H1 (cell line): ENCODE measurements around the gene STEAP1. TPM values are rescaled to one million over a fixed set of nuclear protein-coding genes. Genes with fewer than 3 reads are reported as not detected.

Source experiments
- ASH2L ChIP-seq: fragments of 200-600, 300-600 bp; sonication (generic); IDR thresholded peaks from one replicate; pipeline ENCODE4 v1.7.1; 2017; ENCODE audit warnings: low read length
- CBX5 ChIP-seq: fragments of 300-800, 300-1000 bp; sonication (generic); IDR thresholded peaks from 2 replicates; pipeline ENCODE4 v1.7.1; 2016; ENCODE audit warnings: antibody characterized with exemption, low read length, low read depth
- NANOG ChIP-seq: IDR thresholded peaks from 2 replicates; pipeline ENCODE4 v1.6.1; 2011; ENCODE audit warnings: low read length, low read depth, mild to moderate bottlenecking, inconsistent platforms; ENCODE audit not compliant: insufficient read depth, poor library complexity, severe bottlenecking
- RFX5 ChIP-seq: IDR thresholded peaks from 2 replicates; pipeline ENCODE4 v1.6.1; 2011; ENCODE audit warnings: low read depth, low read length, improper control_type of control experiment, borderline replicate concordance
- SIN3A ChIP-seq, 2 experiments: IDR thresholded peaks in 1 of 2; conservative IDR thresholded peaks in 1 of 2; 2 replicates each; pipeline ENCODE4 v1.6.1; 2011 to 2012; ENCODE audit warnings: low read length in 2 of 2, improper control_type of control experiment in 1 of 2, low read depth in 1 of 2, mild to moderate bottlenecking in 1 of 2
- SP4 ChIP-seq: IDR thresholded peaks from 2 replicates; pipeline ENCODE4 v1.6.1; 2012; ENCODE audit warnings: low read length, inconsistent platforms
- TCF12 ChIP-seq: IDR thresholded peaks from 2 replicates; pipeline ENCODE4 v1.6.1; 2011; ENCODE audit warnings: low read depth, mild to moderate bottlenecking, low read length
- polyA plus RNA-seq, 7 experiments: library from polyadenylated mRNA; depleted of rRNA in 3 of 7; stranded (reverse) in 5 of 7; unstranded in 2 of 7; fragments of >200 nt in 5 of 7; fragments of 200-250 nt in 2 of 7; gene quantifications; 1 replicate in 5 of 7; 2 replicates in 1 of 7; 4 replicates in 1 of 7; pipeline versions ENCODE4 v1.2.1 to v1.2.3, GENCODE V29; 2011 to 2013; ENCODE audit warnings: missing spikeins in 2 of 7, mixed read lengths in 2 of 7
- total RNA-seq: library from RNA; stranded (reverse); fragmentation: NEBNext Ultra II Directional; extraction: Animal tissue kit (Norgen Biotek cat#: 25700); gene quantifications from 2 replicates; pipeline ENCODE4 v1.2.1, GENCODE V29; 2021
- TF ChIP-seq, protein P1 (sequence below): fragments of 300-600 bp; sonication (generic); IDR thresholded peaks from 2 replicates; pipeline ENCODE4 v1.7.1; 2012; ENCODE audit warnings: low read length, moderate library complexity, mild to moderate bottlenecking, inconsistent platforms; ENCODE audit not compliant: insufficient replicate concordance

The STEAP1 gene
- total and polyA plus RNA-seq, 2 of the 8 experiments (the other 6 are each of a cell fraction or from before 2014, with no cell fraction given): 9.2 to 9.5 TPM

DNA sequence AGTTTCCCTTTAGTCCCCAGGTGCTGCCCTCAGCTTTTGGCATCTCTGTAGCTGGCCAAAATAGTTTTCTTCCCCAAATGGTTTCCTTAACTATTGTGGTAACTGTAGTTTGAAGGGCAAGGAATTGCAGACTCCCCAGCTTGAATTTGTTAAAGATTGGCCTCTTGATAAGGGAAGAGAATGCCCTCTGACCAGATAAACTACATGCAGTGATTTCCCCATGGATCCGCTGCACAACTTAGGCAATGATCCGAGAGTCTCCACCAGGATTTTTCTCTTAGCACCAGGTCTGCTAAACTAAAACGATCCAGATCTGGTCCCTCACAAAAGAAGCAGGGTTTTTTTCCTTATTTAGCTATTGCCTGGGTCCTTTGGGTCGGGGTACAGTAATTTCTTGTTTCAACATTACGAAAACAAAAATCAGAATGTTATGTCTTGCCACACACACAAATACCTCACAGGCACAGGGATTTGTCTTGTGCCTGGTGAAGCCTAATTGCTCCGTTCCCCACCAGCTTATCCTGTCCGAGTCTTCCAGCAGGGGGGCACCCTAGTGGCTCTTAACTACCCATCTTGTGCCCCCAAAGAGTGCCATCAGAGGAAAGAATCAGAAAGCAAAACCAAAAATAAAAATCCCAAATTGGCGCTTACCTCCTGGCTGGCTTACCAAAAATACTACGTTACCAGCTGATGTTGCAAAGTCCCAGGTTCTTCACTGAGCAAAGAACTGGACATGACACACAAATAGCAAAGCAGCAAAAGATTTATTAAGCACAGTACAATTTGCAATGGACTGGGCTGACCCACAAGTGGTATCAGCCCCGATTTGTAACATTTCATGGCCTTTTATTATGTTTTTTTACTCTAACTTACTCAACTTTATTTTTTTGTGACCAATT is 40.9 kb downstream of the STEAP1 start (continued):
- TF ChIP-seq, protein P1, sequence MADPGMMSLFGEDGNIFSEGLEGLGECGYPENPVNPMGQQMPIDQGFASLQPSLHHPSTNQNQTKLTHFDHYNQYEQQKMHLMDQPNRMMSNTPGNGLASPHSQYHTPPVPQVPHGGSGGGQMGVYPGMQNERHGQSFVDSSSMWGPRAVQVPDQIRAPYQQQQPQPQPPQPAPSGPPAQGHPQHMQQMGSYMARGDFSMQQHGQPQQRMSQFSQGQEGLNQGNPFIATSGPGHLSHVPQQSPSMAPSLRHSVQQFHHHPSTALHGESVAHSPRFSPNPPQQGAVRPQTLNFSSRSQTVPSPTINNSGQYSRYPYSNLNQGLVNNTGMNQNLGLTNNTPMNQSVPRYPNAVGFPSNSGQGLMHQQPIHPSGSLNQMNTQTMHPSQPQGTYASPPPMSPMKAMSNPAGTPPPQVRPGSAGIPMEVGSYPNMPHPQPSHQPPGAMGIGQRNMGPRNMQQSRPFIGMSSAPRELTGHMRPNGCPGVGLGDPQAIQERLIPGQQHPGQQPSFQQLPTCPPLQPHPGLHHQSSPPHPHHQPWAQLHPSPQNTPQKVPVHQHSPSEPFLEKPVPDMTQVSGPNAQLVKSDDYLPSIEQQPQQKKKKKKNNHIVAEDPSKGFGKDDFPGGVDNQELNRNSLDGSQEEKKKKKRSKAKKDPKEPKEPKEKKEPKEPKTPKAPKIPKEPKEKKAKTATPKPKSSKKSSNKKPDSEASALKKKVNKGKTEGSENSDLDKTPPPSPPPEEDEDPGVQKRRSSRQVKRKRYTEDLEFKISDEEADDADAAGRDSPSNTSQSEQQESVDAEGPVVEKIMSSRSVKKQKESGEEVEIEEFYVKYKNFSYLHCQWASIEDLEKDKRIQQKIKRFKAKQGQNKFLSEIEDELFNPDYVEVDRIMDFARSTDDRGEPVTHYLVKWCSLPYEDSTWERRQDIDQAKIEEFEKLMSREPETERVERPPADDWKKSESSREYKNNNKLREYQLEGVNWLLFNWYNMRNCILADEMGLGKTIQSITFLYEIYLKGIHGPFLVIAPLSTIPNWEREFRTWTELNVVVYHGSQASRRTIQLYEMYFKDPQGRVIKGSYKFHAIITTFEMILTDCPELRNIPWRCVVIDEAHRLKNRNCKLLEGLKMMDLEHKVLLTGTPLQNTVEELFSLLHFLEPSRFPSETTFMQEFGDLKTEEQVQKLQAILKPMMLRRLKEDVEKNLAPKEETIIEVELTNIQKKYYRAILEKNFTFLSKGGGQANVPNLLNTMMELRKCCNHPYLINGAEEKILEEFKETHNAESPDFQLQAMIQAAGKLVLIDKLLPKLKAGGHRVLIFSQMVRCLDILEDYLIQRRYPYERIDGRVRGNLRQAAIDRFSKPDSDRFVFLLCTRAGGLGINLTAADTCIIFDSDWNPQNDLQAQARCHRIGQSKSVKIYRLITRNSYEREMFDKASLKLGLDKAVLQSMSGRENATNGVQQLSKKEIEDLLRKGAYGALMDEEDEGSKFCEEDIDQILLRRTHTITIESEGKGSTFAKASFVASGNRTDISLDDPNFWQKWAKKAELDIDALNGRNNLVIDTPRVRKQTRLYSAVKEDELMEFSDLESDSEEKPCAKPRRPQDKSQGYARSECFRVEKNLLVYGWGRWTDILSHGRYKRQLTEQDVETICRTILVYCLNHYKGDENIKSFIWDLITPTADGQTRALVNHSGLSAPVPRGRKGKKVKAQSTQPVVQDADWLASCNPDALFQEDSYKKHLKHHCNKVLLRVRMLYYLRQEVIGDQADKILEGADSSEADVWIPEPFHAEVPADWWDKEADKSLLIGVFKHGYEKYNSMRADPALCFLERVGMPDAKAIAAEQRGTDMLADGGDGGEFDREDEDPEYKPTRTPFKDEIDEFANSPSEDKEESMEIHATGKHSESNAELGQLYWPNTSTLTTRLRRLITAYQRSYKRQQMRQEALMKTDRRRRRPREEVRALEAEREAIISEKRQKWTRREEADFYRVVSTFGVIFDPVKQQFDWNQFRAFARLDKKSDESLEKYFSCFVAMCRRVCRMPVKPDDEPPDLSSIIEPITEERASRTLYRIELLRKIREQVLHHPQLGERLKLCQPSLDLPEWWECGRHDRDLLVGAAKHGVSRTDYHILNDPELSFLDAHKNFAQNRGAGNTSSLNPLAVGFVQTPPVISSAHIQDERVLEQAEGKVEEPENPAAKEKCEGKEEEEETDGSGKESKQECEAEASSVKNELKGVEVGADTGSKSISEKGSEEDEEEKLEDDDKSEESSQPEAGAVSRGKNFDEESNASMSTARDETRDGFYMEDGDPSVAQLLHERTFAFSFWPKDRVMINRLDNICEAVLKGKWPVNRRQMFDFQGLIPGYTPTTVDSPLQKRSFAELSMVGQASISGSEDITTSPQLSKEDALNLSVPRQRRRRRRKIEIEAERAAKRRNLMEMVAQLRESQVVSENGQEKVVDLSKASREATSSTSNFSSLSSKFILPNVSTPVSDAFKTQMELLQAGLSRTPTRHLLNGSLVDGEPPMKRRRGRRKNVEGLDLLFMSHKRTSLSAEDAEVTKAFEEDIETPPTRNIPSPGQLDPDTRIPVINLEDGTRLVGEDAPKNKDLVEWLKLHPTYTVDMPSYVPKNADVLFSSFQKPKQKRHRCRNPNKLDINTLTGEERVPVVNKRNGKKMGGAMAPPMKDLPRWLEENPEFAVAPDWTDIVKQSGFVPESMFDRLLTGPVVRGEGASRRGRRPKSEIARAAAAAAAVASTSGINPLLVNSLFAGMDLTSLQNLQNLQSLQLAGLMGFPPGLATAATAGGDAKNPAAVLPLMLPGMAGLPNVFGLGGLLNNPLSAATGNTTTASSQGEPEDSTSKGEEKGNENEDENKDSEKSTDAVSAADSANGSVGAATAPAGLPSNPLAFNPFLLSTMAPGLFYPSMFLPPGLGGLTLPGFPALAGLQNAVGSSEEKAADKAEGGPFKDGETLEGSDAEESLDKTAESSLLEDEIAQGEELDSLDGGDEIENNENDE: no peak
- TF ChIP-seq SIN3A (conservative IDR thresholded peaks at IDR 0.05 in 1 of 2, IDR thresholded peaks at IDR 0.05 in 1 of 2; ENCODE audit: low read depth in 1 of 2, low read length in 2 of 2) (no peak), SP4 (no peak), CBX5 (no peak), NANOG (no peak), TCF12 (no peak), RFX5 (no peak), ASH2L (no peak)
- TF ChIP-seq, all 59 proteins: peak for 0
